ENCODE measurements around the gene PLCD3. TPM values are rescaled to one million over a fixed set of nuclear protein-coding genes. Genes with fewer than 3 reads are reported as not detected.

PLCD3 gene
- total and polyA plus RNA-seq, 9 of the 15 experiments (the other 6 are each of a cell fraction or from before 2014, with no cell fraction given) = 0.20 to 22.6 (median 7.5) TPM

DNA sequence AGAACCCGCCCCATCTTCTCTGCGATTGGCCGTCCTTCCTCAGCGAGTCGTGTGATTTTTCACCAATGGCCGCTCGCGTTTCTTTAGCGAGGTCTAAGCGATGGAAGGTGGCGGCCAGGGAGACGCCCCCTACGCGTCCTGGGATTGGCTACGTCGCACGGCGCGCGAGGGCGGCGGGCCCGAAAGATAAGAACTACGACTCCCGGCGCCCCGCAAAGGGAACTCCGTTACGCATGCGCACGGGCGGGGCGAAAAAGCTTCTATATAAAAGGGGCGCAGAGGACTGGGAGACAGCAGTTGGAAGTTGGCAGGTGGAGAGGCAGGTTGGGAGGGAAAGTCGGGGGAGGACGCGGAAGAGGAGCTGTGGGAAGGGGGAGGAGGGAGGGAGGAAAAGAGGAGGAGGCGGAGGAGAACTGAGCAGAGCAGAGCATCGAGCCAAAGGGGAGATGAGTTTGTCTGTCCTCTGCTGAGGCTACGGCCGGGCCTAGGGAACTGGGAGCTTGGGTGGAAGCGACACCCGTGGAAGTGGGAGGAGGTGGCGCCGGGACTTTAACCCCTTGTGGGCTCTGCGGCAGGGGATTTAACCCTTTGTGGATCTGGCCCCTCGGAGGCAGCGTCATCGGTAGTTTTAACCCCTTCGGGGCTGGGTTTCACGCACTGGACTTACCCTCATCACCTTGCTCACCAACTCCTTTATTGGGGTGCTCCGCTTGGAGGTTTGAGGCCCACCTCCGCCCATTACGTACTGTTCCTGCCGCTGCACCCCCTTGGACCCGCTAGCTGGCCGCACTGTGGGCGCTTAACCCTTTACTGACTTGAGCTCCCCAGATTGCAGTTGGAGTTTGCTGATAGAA lies 16.1 kb upstream of the PLCD3 start, which contains the start of gene HEXIM1 (continued):
- TF ChIP-seq, protein P1, sequence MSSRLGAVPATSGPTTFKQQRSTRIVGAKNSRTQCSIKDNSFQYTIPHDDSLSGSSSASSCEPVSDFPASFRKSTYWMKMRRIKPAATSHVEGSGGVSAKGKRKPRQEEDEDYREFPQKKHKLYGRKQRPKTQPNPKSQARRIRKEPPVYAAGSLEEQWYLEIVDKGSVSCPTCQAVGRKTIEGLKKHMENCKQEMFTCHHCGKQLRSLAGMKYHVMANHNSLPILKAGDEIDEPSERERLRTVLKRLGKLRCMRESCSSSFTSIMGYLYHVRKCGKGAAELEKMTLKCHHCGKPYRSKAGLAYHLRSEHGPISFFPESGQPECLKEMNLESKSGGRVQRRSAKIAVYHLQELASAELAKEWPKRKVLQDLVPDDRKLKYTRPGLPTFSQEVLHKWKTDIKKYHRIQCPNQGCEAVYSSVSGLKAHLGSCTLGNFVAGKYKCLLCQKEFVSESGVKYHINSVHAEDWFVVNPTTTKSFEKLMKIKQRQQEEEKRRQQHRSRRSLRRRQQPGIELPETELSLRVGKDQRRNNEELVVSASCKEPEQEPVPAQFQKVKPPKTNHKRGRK (tag; IDR thresholded peaks at IDR 0.05) = no peak
- TF ChIP-seq ZC3H11A (IDR thresholded peaks at IDR 0.05; ENCODE audit: low read depth, low read length) (no peak), POLR2H (tag; IDR thresholded peaks at IDR 0.05; ENCODE audit: low read depth) (peak; percentile 99), ATF7 (IDR thresholded peaks at IDR 0.05) (peak; percentile 40; the same call in 1 of the 2 replicates), RBM22 (IDR thresholded peaks at IDR 0.05; ENCODE audit: low read depth, low read length, poor library complexity, severe bottlenecking) (peak; percentile 98), GATAD2A (IDR thresholded peaks at IDR 0.05) (peak; percentile 100), NFIC (IDR thresholded peaks at IDR 0.05) (peak; percentile 89), SP1 (CRISPR knock-in tag; IDR thresholded peaks at IDR 0.05) (peak; percentile 91), BRD9 (IDR thresholded peaks at IDR 0.05; ENCODE audit: low read depth, partially characterized antibody) (peak; percentile 86), ZFX (CRISPR knock-in tag; IDR thresholded peaks at IDR 0.05) (peak; percentile 37; the same call in 1 of the 2 replicates), ELF1 (tag; IDR thresholded peaks at IDR 0.05) (peak; percentile 96), ZNF778 (CRISPR knock-in tag; IDR thresholded peaks at IDR 0.05) (no peak), ZNF212 (CRISPR knock-in tag; IDR thresholded peaks at IDR 0.05) (peak; percentile 51; the same call in 1 of the 2 replicates), MIER1 (IDR thresholded peaks at IDR 0.05; ENCODE audit: low read depth) (0 out of 2 replicates have a peak, but pooled peaks have one; percentile 20), SRSF1 (IDR thresholded peaks at IDR 0.05; ENCODE audit: low read depth, low read length) (no peak), IFI16 (CRISPR knock-in tag; IDR thresholded peaks at IDR 0.05) (no peak), HOXB6 (CRISPR knock-in tag; IDR thresholded peaks at IDR 0.05; ENCODE audit: borderline replicate concordance) (peak; percentile 89; the same call in 1 of the 2 replicates)
- TF ChIP-seq, protein P2, sequence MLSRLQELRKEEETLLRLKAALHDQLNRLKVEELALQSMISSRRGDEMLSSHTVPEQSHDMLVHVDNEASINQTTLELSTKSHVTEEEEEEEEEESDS (CRISPR knock-in tag; IDR thresholded peaks at IDR 0.05) = no peak
- TF ChIP-seq, protein P3, sequence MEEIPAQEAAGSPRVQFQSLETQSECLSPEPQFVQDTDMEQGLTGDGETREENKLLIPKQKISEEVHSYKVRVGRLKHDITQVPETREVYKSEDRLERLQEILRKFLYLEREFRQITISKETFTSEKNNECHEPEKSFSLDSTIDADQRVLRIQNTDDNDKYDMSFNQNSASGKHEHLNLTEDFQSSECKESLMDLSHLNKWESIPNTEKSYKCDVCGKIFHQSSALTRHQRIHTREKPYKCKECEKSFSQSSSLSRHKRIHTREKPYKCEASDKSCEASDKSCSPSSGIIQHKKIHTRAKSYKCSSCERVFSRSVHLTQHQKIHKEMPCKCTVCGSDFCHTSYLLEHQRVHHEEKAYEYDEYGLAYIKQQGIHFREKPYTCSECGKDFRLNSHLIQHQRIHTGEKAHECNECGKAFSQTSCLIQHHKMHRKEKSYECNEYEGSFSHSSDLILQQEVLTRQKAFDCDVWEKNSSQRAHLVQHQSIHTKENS (CRISPR knock-in tag; IDR thresholded peaks at IDR 0.05) = 0 out of 2 replicates have a peak, but pooled peaks have one; percentile 61
- TF ChIP-seq, protein P4, sequence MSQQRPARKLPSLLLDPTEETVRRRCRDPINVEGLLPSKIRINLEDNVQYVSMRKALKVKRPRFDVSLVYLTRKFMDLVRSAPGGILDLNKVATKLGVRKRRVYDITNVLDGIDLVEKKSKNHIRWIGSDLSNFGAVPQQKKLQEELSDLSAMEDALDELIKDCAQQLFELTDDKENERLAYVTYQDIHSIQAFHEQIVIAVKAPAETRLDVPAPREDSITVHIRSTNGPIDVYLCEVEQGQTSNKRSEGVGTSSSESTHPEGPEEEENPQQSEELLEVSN (IDR thresholded peaks at IDR 0.05; ENCODE audit: borderline replicate concordance in 1 of 2, extremely low read depth in 1 of 2, insufficient read depth in 1 of 2, insufficient read length in 1 of 2, low read depth in 1 of 2, low read length in 1 of 2, poor library complexity in 1 of 2, severe bottlenecking in 1 of 2) = peak in 1 of 2 experiments; percentile 59

Measured in K562 (cell line).